GM21717 (cell line): ENCODE data around the gene MICU1.
"Not testable (repeated sequence)": the region's sequence is repeated elsewhere in the genome, so short reads cannot be mapped to it uniquely, and the experiment has no call there.

ENCODE experiments used
- ATAC-seq: cut with Tn5 transposase; IDR thresholded peaks from one replicate; pipeline ENCODE4 v1.9.1; 2021; ENCODE audit warnings: mild to moderate bottlenecking, moderate library complexity; ENCODE audit not compliant: unreplicated experiment

MICU1 gene

DNA sequence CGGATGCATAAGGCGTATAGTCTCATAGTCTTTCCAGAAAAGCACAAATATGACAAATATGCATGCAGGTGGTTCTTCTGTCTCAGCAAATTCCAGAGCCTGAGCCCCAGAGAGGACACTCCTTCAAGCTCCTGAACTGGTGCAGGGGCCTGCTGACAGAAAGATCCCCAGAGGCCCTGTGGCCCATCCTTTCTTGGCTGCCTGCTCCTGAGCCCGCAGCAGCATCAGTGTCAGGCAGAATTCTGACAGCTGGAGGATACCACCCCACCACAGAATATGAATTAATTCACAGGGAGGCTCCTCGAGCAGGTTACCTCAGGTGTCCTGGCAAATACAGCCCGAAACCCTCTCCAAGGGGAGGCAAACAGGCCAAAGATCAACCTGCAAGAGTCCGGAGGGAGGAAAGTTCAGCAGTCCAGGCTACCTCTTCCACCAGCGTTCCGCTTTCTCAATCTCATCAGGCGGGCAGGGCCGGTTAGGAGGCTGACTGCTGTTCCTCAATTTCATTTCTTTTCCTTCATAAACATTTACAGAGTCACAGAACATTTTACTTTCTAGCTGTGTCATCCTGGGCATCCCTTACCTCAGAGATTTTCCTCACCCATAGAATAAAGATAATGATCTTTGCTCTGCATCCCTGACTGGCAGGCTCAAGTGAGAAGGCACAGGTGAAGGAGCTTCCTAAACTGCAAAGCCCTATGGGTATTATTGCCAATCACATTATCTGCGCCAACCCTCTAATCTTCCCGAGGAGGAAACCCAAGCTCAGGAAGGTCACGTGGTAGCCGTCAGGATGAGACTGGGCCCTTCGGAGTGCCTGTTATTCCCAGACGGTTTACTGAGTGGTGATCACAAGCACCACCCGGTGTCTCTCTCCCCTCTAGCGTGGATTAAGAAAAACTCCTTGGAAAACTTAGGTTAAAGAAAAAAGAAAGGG lies 272.6 kb downstream of the MICU1 start:
- no peak for ATAC-seq

DNA sequence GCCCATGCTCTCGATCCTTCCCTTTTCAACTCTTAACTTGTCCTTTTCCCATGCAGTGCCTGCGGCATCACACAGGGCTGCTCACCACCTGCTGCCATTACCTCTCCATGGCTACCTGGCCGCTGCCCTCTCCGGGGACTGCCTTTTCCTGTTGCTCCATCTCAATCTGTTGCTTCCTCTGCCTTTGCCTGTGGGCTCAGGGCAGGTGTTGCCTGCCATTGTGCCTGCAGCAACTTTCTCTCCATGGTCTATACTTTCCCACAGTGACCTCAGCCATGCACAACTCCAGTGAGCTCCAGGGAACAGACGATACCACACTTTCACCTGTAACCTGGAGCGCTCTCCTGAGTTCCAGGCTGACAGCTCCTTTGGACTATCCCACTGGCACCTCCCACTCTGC lies 274.4 kb downstream of the MICU1 start:
- ATAC-seq: no peak

DNA sequence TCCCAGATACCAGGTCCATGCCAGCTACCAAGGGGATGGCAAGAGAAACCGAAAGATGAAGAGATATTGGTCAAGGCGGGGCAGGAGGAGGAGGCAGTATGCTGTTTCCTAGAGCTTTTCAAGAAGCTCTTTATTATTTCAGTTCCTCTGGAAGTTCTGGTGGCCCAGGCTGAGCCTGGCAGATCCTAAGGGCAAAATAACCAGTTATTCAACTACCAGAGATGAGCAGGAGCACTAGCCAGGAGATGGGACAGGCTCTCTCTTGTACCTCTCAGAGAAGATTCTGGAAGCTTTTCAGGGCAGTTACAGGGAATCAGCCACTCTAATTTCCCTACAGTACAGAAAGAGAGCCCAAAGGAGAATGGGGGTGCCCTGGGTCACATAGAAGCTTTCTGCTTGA lies 276.4 kb downstream of the MICU1 start:
- no peak for ATAC-seq

DNA sequence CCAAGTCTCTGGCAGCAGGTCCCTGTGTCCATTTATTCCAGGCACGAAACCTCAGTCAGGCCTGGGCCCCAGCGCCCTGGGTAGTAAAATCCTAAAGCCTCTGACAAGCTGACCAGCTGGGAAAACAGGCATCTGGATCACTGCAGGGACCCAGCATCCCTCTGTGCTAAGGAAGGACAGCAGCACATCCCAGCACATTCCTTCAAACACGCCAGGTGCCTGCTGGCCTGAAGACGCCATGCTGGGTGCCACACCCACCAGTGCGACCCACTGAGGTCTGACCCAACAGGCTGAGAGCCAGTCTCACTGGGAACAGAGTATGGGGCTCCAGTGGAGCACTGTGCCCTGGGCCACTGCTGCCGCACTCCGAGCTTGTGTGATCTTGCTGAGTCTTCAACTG lies 277.6 kb downstream of the MICU1 start:
- no peak for ATAC-seq

DNA sequence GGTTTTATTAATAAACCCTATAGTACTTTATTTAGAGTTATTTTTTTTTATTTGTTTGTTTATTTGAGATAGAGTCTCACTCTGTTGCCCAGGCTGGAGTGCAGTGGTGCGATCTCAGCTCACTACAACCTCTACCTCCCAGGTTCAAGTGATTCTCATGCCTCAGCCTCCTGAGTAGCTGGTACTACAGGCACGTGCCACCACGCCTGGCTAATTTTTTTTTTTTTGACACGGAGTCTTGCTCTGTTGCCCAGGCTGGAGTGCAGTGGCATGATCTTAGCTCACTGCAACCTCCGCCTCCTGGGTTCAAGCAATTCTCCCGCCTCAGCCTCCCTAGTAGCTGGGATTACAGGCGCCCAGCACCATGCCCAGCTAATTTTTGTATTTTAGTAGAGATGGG lies 279.8 kb downstream of the MICU1 start:
- ATAC-seq: not testable (repeated sequence)

DNA sequence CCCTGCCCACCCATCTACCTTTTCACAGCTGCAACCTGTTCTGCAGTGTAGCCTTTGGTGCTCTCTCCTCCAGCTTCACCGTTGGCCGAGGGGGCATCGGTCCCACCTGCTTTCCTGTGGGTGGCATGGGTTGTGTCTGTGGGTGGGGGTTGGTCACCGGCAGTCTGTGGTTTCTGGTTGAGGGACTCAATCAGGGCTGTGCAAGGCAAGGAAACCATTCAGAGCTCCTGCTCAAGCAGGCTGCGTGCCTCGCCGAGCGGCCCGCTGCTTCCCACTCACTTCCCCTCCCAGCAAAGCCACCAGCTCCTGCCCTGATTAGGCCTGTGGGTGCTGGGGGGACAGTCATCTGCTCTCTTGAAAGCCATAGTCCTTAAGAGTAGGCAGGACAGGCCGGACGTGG lies 280.9 kb downstream of the MICU1 start:
- ATAC-seq: no peak

DNA sequence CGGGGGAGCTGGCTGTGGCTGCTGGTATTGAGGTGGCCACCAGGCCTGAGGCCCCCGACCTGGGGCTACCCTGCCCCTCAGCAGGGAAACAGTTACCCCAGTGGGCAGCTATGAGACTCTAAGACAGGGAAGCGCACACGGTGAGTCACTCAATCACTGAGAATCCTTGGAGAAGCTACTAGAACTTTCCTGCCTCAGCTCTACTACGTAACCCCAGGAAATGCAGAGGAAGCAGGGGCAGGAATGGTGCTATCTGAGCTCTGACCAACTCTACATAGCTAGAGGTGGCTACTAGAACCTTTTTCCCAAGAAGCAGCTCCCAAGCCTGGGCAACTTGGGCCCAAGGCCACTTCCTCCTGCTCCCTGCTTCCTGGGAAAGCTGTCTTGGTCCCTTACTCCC lies 283.0 kb downstream of the MICU1 start:
- no peak for ATAC-seq

DNA sequence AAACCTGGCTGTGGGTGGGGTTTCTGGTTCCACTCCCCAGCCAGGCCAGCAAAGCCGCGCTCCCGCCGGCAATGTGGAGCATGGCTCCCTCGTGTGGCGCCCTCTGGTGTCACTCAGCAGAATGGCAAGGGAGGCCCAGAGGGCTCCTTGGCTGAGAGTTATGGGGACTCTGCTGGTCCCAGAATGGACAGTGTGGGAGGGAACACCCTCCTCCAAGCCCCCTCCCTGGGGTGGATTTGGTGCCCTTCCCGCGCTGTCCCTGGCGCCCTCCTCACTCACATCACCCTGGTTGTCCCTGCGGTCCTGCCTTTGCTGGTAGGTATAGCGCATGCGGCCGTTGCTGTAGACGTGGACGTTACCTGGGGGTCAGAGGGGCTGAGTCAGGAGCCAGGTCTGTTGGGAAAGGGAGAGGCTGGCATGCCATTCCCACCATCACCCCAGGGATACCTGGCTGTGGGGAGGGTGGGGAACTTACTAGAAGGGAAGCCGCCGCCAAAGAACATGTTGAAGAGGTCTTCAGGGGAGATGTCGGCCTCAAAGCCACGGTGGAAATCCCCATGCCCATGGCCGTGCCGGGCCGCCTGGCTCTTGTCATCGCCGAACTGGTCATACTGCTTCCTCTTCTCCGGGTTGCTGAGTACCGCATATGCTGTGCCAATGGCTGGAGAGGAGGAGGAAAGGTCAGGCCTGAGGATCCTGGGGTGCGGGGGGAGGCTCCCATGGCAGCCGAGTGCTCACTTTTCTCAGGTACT lies 285.2 kb downstream of the MICU1 start:
- ATAC-seq: no peak

DNA sequence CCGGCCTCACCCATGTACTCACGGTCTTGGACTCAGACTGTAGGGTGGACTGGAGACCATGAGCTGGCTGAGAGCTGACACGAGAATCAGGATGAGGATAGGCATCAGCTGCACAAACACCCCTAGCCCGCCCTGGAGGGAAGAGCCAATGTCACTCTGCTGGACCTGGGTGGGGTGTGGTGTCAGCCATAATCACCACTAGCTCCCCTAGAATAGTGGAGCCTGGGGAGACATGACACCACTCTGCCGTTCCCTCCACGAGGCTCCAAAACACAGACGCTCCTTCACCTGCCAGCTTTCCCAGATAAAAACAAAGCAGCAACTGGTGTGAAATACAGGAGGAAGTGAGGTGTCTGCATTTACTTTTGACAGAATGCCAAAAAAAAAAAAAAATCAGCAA lies 287.7 kb downstream of the MICU1 start:
- ATAC-seq: no peak

DNA sequence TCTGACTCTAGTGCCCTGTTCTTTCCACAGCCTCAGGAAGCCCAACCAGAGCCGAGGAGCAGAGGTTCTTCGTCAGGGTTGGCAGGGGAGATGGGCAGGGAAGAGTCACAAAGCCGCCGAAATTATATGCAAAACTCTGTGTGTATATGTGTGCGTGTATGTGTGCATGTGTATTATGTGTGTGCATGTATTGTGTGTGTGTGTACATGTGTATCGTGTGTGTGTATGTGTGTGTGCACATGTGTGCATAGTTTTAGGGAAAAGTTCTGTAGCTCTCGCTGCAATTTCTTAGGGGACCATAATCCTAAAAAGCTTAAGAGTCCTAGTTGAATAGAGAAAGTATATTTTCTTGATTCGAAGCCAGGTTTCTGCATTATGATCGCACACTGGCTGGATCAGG lies 288.2 kb downstream of the MICU1 start:
- ATAC-seq: no peak

DNA sequence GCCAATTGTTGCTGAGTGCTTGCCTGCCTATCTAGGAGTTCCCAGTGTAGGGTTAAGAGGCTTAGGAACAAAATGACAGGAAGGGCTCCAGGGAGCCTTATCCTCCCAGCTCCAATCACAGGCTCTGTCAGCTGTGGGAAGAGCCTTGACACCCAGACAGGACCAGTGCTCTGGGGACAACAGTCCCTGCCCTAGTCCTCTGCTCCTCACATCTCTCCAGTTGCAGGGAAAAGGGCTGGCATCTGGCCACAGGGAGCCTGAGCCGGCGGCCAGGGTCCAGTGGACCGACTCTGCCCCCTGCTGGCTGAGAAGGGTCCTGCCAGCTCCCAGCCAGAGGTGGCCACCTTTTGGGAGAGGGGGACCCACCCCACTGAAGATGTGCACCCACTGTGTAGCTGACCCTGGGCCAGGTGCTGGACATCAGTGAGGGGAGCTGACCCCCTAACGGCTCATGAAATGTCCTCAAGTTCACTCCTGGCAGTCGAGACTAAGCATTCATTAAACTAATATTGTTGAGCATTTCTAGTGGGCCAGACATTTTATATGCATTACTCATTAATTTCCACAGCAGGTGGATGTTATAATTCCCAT lies 288.7 kb downstream of the MICU1 start:
- ATAC-seq: no peak

DNA sequence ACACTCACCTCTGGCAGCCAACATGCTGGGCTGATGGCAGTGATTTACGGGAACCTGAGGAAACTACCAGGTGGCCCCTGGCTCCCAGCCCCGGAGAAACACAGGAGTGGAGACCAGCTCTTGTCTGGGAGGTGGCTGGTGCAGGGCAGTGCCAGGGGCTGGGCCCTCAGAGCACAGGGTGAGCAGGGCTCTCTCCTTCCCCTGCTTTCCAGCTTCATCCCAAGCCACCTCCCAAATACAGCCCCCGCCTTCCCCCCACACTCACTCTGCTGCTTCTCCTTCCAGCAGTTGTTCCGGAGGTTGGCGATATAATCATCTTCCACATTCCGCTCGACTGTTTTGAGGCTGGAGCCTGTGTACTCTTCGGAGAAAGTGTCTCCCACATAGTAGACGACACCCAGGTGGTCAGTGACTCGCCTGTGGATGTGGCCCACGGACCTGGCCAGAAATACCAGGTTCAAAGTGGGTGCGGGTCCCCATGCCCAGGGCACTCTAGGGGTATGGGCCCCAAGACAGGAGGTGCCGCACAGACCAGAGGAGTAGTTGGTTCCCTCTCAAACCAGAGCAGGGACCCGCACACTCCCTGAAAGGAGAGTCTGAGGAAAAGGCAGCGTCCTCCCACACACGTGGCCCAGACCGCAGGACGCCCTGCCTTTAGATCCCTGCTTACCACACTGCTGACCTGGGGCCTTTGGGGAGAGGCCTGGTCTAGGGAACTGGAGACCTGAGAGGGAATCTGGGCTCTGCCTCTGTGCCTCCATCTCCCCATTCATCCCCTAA lies 289.4 kb downstream of the MICU1 start:
- no peak for ATAC-seq

DNA sequence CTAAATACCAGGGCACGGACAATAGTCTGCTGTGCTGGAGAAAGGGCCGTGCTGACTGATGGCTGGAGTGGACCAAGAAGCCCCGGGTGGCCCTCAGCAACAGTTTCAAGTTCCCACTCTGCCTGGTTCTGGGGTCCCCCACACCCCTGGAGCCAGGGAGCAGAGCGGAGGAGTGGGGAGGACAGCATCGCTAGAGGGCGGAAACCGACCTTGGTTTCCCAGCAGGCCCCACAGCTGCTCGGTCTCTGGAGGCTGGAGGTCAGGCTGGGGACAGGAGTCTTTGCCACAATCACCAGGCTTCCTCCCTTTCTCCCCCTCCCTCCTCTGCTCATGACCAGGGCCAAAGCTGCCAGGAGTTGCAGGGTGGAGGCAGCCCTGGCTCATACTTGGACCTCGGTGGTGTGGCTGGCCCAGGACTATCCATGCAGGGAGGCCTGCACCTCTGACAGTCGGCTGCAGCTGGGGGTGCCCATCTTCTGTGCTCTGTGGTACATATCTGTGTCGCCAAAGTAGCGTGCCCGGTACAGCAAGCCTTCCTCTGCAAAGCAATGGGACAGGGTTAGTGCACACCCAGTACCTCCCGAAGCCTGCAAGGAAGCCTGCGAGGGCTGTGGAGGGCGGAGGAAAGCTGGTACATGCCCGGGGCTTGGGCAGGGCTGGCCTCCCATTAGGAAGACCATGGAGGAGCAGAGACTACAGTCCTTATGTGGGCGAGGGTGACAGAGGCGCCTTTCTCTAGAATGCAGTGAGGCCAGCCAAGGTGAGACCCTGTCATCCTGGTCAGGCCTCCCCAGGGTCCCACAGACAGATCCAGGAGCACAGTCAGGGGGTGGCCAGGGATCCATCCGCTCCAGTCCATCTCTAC lies 290.3 kb downstream of the MICU1 start:
- peak; percentile 36 for ATAC-seq

DNA sequence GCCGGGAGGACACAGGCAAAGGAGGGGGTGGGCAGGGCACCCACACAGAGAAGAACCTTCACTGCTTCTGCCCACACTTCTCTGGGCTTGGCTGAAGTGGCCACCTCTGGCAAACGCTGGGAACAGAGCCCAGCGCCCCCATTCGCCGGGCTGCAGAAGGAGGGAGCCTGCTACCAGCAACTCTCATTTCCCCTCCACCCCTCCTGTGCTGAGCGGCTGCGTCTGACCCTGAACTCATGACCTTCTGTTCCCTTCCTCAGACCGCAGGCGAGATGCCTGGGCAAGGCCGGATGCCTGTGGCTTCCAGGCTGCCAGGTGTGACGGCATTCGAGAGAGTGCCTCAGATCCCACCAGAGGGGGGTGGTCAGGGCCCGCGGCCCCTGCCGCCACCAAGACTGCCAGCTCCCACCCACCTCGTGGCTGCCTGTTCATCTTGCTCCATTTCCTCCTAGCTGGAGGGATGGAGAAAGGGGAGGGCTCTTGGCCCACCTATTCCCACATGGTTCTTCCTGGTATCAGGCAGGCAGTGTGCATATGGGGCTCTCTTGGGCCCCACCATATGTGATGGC lies 291.0 kb downstream of the MICU1 start:
- ATAC-seq: peak; percentile 55

DNA sequence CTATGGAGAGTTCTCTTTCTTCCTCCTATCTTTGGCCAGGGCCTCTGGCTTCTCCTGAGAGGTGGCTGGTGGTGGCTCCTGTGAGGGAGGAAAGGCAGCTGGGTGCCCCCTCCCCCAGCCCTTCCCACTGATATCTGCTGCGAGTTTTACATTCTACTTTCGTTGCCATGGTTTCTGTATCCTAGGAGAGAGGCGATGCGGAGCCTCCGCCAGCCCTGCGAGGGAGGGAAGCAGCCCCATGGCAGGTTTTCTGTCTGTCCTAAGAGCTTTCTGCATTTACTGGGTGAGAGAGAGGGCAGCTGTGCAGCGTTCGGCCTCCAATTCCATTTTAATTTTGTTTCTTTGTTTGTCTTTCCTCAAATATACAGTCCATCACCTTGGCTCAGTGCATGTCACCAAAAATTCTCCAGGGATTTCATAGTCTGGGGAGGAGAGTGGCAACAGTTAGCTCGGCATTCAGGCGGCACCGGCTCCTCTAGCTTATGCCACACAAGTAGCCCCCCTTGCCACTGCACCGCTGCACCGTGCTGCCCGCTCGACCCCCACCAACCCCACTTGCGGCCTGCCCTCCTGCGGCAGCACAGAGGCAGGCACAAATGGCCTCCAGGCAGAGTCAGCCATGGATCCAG lies 291.6 kb downstream of the MICU1 start:
- ATAC-seq: peak; percentile 1

DNA sequence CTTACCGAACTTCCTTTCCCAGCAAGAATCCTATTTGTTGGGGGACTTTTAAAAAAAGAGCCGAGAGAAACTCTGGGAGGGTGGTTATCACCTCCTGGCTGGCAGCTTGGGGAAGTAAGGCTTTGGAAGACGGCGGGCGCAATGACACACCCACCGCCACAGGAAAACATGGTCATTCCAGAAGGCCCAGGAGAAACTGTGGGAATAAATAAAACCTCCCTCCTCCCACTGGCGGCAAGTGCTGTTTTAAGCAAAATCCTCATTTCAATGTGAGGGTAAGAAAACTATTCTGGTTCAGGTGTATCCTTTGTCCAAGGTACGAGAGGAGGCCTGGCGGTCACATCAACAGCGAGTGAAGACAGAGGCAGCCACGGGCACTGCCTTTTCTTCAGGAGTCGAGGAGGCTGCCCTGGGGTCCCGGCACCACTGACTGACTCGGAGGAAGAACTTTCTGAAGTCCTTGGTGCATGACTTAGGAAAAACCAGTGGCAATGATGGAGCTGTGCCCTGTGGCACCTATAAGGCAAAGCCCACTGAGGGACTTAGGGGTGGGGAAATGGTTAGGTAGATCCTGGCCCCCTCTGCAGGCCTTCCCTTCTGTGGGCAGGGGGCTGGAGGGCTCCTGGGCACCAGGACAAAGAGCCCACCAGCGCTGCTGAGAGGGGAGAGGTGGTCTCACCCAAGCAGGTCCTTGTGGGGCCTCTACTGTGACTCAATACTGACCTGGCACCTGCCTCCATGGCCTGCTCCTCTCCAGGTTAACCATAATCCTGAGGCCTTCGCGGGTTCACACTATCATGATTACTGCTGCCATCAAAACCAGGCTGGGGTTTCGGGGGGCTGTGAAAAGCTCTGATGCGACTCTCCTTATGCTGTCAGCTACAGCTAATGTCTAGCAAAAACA lies 292.5 kb downstream of the MICU1 start:
- ATAC-seq: no peak

DNA sequence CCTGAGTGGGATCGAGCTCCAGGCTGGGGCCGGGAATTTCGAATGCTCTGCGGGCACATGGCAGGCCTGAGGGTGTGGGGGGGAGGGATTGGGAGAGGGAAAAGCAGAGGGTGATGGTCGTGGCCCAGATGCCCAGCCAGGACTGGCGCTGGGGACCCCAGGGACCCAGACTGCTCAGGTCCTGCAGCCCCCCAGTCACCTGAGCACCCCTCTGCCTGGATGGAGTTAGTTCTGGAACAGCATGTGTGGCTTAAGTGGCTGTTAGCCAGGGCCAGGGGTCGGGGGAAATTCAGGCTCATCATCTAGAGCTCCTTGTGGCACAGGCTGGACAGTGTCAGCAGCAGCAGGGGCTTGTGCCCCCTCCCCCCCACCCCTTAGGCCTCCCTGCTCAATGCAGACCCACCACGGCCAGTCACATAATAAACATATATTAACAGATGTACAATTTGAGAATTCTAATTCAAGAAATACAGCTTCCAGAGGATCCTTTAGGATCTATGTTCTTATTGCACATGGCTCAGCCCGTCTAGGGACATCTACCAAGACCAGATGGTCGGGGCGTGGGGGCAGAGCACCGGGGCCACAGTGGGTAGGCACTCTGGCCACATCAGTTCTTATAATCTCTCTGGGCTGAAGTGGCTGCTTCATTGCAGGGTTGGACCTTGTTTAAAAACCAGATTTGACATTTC lies 293.3 kb downstream of the MICU1 start:
- ATAC-seq: no peak
